ENCODE measurements around the gene ITPR1.

GRCh38 chr3:4751029-4751501, 257.9 kb downstream of the ITPR1 start:
- no peak for TF ChIP-seq POLR2A (IDR thresholded peaks at IDR 0.05)
- TF ChIP-seq CTCF (IDR thresholded peaks at IDR 0.05): no peak
- TF ChIP-seq EP300 (IDR thresholded peaks at IDR 0.05): no peak
